ENCODE results near the gene ELOF1.

The ELOF1 gene

DNA sequence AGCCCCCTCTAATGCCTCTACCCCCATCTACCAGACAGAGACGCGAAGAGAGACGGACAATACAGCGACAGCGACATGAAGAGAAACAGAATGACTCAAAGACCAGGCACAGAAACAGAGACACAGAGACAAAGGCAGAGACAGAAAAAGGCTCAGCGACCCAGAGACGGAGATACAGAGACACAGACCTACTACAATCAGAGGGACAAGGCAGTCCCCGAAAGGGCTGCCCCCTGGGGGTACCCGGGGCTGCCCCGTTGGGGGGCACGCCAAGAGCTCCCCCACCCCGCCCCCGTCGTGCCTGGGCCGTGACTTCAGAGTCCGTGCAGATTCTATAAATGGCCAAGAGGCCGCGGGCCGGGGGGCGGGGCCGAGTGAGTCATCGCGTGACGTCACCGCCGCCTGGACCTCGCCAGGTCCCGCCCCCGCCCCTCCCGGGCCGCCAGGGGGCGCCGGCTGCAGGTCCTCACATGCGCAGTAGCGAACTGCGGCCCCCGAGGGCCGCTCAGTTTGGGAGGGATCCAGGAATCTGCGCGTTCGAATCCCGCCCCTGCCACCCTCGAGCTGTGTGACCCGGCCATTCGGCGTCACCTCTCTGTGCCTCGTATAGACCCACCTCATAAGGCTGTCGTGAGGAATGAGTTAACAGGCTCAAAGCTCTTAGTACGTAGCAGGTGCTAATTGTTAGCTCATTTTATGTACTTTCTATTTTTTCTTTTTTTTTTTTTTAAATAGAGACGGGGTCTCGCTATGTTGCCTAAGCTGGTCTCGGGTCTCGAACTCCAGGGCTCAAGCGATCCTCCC is 23.0 kb downstream of the ELOF1 start:
- peak; percentile 67 for DNase-seq (ENCODE audit: low read depth)

- DNase-seq (ENCODE audit: low read depth) = no peak
Observed at GRCh38 chr19:11534948-11535347, 24.1 kb downstream of the ELOF1 start.

DNA sequence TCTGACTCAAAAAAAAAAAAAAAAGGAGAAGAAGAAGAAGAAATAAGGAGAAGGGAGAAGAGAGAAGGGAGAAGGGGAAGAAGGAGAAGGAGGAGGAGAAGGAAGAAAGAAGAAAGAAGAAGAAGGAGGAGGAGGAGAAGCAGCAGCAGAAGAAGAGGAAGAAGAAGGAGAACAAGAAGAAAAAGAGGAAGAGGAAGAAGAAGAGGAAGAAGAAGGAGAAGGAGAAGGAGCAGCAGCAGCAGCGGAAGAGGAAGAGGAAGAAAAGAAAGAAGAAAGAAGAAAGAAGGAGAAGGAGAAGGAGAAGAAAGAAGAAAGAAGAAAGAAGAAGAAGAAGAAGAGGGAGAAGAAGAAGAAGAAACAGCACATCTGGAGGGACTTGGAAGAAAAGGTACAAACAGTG is 24.5 kb downstream of the ELOF1 start:
- DNase-seq (ENCODE audit: low read depth) = no peak

- no peak for DNase-seq (ENCODE audit: low read depth)
Observed at GRCh38 chr19:11530432-11530831, 28.6 kb downstream of the ELOF1 start.

GRCh38 chr19:11528551-11529341 is 30.3 kb downstream of the ELOF1 start, which contains the start of gene ECSIT:
ECSIT (minus strand) TSS chr19:11529134; CDS start chr19:11519170, 9,964 bp downstream.
- DNase-seq (ENCODE audit: low read depth) = peak; percentile 99

GRCh38 chr19:11519138-11519537 is 39.9 kb downstream of the ELOF1 start:
- DNase-seq (ENCODE audit: low read depth) = no peak

GRCh38 chr19:11513946-11514345 is 45.1 kb downstream of the ELOF1 start:
- no peak for DNase-seq (ENCODE audit: low read depth)

DNA sequence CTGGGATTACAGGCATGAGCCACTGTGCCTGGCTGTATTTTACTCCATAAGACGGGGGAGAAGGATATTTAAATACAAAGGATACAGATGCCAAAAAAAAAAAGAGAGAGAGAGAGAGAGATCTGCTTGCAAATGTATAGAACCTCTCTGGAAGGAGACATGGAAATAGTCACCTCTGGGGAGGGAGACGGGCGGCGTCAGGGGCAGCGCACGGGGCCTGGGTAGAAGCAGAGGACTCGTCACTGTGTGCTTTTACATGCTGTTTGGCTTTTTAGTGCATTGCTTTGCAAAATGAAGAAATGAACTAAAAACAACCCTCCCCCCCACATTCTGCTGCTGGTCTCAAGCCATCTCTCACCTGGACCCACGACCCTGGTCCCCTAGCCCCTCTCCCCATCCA is 48.6 kb downstream of the ELOF1 start:
- DNase-seq (ENCODE audit: low read depth) = no peak

- no peak for DNase-seq (ENCODE audit: low read depth)
Observed at GRCh38 chr19:11507370-11508078, 51.5 kb downstream of the ELOF1 start.

GRCh38 chr19:11506967-11507366 is 52.1 kb downstream of the ELOF1 start:
- no peak for DNase-seq (ENCODE audit: low read depth)

DNA sequence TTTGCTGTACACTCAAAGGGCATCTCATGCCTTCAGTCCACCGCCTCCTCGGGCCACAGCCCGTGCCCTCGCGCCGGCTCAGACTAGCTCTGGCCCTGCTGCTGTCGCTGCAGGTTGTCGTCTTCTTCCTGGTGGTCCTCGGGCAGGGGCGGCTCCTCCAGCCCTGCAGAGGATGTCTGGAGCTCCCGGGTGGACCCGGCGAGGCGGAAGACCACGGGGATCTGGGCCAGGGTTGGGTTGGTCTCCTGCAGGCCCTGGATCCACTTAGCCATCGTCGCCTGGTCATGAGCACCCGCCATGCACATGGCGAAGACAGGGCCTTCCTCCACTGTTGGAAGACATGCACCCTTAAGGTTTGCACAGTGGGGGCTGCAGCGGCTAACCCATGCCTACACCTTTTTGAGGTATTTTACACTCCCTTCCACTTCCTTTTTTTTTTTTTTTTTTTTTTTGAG is 52.9 kb downstream of the ELOF1 start:
- no peak for DNase-seq (ENCODE audit: low read depth)

- peak; percentile 85 for DNase-seq (ENCODE audit: low read depth)
Observed at GRCh38 chr19:11505504-11506100, 53.4 kb downstream of the ELOF1 start, which contains the start of gene ZNF653. ZNF653 (minus strand) TSS chr19:11505839; CDS start chr19:11505786, 53 bp downstream.

- peak; percentile 86 for DNase-seq (ENCODE audit: low read depth)
Observed at GRCh38 chr19:11505032-11505503, 54.0 kb downstream of the ELOF1 start.

DNA sequence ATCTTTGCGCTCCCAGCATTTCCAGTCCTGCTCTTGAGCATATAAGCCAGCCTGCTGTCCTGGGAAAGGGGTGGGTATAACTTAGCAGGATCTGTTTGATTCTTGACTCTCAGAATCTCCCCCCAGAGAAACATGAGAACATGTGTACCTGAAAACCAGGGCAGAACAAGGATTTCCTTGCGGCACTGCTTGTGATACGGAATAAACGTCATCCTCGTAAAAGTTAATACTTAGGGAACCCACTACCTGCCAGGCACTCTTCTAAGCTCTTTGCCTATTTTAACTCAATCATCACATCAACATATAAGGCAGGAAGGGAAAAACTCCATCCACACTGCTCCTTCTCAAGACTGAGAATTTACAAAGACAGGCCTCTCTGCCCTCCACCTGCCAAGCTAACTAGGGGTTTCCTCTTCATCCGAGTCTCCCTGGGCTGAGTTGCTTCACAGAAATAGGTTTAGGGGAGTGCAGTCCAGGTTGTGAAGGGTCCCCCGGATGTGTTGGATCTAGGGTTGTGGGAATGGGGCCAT is 54.5 kb downstream of the ELOF1 start:
- no peak for DNase-seq (ENCODE audit: low read depth)

Measured in GM04504 (cell line).